ENCODE results near the gene C1QC. TPM values are rescaled to one million over a fixed set of nuclear protein-coding genes. Genes with fewer than 3 reads are reported as not detected.

The C1QC gene
- total RNA-seq, 1 experiment from 2014 or later, result not detected

GRCh38 chr1:22691031-22691753 lies 47.8 kb downstream of the C1QC start:
- in situ Hi-C loops (cut with HindIII; ENCODE audit: low pct_unique_long_range_greater_than_20kb, low sequenced_read_pairs), result no loop called here
- no peak for DNase-seq (ENCODE audit: low read depth, low spot score)

GRCh38 chr1:22694172-22694571 lies 50.7 kb downstream of the C1QC start:
- no peak for DNase-seq (ENCODE audit: low read depth, low spot score)
- in situ Hi-C loops (cut with HindIII; ENCODE audit: low pct_unique_long_range_greater_than_20kb, low sequenced_read_pairs), result no loop called here

GRCh38 chr1:22696610-22697009 lies 53.2 kb downstream of the C1QC start:
- in situ Hi-C loops (cut with HindIII; ENCODE audit: low pct_unique_long_range_greater_than_20kb, low sequenced_read_pairs), result no loop called here
- DNase-seq (ENCODE audit: low read depth, low spot score), result no peak

Small RNA genes within 50 kb of the gene (small RNA-seq; reads per million reads assigned to genes)
- 0 reads per million in 2 experiments for gene MIR6127

Other genes starting within 250 kb of the C1QC start
- gene ZBTB40, start 191.8 kb upstream of the C1QC start, total RNA-seq (2014; rRNA removed; shearing (Covaris generic)), result 14.2 and 14.7 TPM in 2 replicates
- gene EPHA8, start 80.1 kb upstream of the C1QC start, total RNA-seq (2014; rRNA removed; shearing (Covaris generic)), result 0.29 TPM in 1 of 2 replicates, not detected in the other
- not detected in 2 replicates for gene C1QA, start 7.0 kb upstream of the C1QC start, total RNA-seq (2014; rRNA removed; shearing (Covaris generic))
- not detected in 2 replicates for gene C1QB, start 9.6 kb downstream of the C1QC start, total RNA-seq (2014; rRNA removed; shearing (Covaris generic))
- gene EPHB2, start 67.2 kb downstream of the C1QC start, total RNA-seq (2014; rRNA removed; shearing (Covaris generic)), result 0.67 and 1.3 TPM in 2 replicates

Data from SK-MEL-5 (cell line).